NCI-H2029 treated with DMSO at 0.1 percent for 48 hours (cell line): ENCODE results near the gene PDE4B.

Experiments used
- DNase-seq: peaks from one replicate; lab custom pipeline; 2025; lab: John Stamatoyannopoulos, UW

The PDE4B gene

GRCh38 chr1:66240491-66241484 is 448.1 kb downstream of the PDE4B start:
- no peak for DNase-seq

GRCh38 chr1:66242646-66243547 is 450.2 kb downstream of the PDE4B start:
- peak; percentile 82 for DNase-seq

GRCh38 chr1:66243548-66244130 is 450.9 kb downstream of the PDE4B start:
- no peak for DNase-seq

GRCh38 chr1:66244429-66244828 is 451.7 kb downstream of the PDE4B start:
- DNase-seq = no peak

GRCh38 chr1:66245691-66246090 is 453.0 kb downstream of the PDE4B start:
- DNase-seq = no peak

DNA sequence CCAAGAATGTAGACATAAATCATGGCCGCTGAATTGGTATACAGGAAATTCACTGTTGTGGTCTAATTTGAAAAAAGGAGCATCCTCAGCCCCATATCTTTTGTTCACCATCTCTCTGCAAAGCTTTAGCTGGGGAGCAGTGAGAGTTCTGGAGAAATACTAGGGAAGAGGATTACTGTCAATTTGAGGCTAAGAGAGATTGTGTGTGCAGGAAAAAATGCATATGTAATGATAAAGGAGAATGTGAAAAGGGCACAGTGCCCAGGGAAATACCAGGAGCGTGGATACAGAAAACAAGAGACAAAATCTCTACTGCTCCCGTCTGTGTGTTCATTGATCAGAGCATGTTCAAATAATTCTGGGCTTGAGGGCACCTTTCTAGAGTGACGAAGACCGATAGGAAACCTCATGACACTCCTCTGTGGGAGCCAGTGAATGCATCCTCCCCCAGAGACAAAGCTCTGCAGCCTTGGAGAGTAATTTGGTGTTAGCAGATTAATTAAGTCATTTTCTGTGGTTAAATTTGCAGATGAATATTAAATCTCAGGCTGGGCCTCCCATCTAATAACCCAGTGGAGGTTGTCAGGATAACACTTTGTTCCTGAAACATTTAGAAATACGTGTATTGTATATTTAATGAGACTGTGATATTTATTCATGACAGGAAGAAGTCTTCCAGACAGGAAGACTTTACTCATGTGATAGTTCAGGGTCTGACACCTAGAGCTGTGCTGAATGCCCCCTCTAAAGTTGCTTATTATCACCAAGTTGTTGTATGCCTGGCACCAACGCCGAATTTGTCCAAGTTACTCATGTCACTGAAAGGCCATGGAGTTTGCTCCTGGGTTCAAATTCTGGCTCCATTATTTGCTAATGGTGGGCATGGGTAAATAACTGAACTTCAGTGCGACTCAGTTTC is 453.9 kb downstream of the PDE4B start:
- no peak for DNase-seq

DNA sequence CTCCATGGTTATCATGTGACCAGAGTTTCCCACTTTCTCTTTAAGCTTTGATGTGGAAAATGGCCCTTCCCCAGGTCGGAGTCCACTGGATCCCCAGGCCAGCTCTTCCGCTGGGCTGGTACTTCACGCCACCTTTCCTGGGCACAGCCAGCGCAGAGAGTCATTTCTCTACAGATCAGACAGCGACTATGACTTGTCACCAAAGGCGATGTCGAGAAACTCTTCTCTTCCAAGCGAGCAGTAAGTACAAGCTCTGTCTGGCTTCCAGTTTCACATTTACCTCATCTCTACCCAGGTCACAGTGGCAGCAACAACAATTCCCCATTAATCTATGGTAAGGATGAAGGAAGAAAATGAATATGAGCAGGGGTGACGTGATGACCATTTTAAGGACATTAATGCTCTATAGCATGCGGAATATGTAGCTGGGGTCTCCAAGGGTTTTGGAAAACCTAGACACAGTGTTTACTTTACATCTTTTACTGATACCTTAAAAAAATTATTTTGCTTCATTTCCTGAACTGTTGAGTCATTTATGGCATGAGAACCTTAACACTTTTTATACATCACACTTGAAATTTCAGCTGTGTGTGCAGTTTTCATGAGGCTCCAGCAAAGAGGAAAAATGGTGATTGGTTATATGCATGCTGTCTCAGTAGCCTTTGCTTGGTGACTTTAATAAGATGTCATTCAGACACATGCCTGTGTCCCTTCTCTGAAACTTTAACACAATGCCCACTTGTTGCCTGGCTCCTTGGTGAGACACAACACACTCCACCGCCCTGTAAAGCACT is 454.9 kb downstream of the PDE4B start:
- DNase-seq = no peak

DNA sequence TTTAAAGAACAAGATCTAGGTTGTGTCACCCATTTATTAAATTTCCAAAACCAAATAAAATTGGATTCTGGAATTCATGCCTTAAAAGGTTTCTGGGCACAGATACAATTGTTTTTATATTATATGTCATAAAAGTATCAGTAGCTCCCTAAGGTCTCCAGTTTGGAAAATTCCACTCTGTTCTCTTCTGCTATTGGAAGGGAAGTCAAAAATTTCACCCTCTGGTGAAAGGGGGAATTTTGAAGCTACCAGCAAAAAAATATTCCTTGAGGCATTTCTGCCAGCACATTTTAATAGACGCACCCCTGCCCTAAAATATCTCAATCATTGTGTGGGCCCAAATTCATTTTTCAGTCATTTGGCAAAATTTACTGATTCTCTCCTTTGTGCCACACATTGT is 455.6 kb downstream of the PDE4B start:
- no peak for DNase-seq

GRCh38 chr1:66248746-66249145 is 456.1 kb downstream of the PDE4B start:
- DNase-seq = no peak

DNA sequence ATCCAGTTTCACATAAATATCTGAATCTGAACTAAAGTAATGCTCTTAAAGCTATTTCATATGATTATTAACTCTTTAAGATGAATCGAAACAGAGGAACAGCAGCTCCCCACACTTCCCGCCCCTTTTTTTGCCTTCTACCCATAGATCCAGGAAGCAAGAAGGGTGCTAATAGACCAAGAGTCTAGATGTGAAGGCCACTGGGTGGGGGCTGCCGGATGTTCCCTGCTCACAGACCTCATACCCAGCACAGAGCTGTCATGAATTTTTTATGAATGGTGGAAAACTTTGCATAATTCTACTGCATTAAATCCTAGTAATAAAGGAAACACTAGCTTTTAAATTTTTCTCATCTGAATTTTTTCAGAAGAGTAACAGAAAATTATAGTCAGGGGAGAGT is 457.4 kb downstream of the PDE4B start:
- no peak for DNase-seq

- DNase-seq = no peak
Measured at GRCh38 chr1:66250478-66250877, 457.8 kb downstream of the PDE4B start.

DNA sequence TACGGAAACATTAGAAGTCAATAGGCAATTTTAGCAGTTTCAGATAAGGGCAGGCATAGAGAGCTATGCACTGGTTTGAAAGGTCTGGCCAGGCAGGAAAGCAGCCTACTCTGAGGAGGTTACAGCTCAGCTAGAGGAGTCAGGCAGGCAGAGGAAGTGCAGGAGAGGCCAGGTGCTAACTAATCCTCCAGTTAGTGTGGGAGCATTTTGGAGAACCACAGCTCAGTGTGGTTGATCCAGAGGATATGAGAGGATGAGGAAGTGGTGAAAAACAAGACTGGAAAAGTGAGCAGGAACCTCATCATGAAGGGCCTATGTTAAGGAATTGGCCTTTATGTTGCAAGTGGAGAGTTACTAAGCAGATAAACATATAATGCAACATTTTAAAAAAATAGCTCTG is 458.9 kb downstream of the PDE4B start:
- no peak for DNase-seq

- DNase-seq = peak; percentile 54
Measured at GRCh38 chr1:66253330-66253921, 460.7 kb downstream of the PDE4B start.

- no peak for DNase-seq
Measured at GRCh38 chr1:66254785-66255184, 462.1 kb downstream of the PDE4B start.

- no peak for DNase-seq
Measured at GRCh38 chr1:66256629-66257572, 464.2 kb downstream of the PDE4B start.

- no peak for DNase-seq
Measured at GRCh38 chr1:66258404-66259105, 465.9 kb downstream of the PDE4B start.

DNA sequence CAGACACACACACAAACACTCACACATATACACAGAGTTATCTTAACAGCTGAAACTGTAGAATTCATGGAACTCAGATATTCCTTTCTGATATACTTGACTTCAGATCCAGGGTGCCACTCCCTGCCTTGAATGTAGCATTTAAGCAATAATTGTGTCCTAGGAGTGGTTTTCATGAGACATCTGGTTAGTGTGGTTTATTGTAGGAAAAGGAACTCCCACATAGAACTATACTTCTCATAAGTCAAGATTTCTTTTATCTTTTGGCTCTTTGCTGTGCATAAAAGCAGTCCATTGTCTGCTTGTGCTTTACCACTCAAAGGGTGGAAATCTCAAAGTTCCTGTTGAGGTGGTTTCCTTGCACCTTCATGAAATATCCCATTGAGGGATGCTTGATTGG is 468.7 kb downstream of the PDE4B start:
- no peak for DNase-seq
